ENCODE measurements around the gene RSPH9.

GRCh38 chr6:43614396-43614730, 30.5 kb upstream of the RSPH9 start:
- no peak for TF ChIP-seq SIN3A (IDR thresholded peaks at IDR 0.05; ENCODE audit: borderline replicate concordance, insufficient read depth, low read depth, low read length)
- TF ChIP-seq CTCF (IDR thresholded peaks at IDR 0.05), result no peak
- TF ChIP-seq REST (IDR thresholded peaks at IDR 0.05; ENCODE audit: insufficient read depth in 1 of 2, low read depth in 2 of 2, low read length in 1 of 2), result no peak
- TF ChIP-seq POLR2AphosphoS5 (IDR thresholded peaks at IDR 0.05; ENCODE audit: low read depth, low read length), result no peak
- TF ChIP-seq TCF7L2 (IDR thresholded peaks at IDR 0.05; ENCODE audit: low read depth, low read length), result no peak
